ENCODE results near the gene AGAP1. TPM values are rescaled to one million over a fixed set of nuclear protein-coding genes. Genes with fewer than 3 reads are reported as not detected.

Gene AGAP1
- total RNA-seq, 2 donors from 2014 or later, result 22.5 to 23.9 TPM

DNA sequence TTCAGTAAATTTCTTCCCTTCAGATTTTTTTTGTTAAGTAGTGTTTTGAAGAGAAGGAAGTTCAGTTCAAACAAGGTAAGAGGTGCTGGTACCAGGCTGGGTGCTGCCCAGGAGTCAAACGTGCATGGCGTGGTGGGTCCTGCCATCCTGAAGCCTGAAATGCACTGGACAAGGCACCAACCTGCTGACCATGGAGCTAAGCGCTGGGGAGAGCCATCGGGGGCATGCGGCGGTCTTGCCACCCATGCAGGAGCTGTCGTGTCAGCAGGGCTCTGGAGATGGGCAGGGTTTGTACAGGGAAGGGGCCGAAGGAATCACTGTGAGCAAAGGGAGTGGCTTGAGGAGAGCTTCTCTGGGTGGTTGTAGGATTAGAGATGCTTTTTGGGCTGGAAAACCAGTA is 547.8 kb downstream of the AGAP1 start:
- ATAC-seq, result no peak
- DNase-seq, result no peak
- intact Hi-C loops (cut with DNase I), result no loop called here

DNA sequence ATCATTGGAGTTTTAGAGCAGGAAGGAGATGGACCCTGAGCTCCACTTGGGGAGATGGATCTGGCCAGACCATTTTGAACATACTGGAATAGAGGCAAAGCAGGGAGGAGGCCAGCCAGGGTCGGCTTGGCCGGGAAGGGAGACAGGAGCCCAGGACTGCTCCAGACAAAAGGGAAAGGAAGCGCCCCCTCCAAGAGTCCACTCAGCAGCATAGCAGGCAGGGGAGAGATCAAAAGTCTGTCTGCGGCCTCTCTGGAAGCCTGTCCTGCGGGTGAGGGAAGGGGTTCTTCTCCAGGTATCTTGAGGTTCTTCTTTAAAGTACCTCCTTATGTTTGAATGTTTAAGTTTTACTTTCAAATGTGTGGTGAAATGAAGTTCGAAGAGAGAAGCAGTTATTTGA is 548.2 kb downstream of the AGAP1 start:
- no peak for ATAC-seq
- DNase-seq, result no peak
- intact Hi-C loops (cut with DNase I), result no loop called here

DNA sequence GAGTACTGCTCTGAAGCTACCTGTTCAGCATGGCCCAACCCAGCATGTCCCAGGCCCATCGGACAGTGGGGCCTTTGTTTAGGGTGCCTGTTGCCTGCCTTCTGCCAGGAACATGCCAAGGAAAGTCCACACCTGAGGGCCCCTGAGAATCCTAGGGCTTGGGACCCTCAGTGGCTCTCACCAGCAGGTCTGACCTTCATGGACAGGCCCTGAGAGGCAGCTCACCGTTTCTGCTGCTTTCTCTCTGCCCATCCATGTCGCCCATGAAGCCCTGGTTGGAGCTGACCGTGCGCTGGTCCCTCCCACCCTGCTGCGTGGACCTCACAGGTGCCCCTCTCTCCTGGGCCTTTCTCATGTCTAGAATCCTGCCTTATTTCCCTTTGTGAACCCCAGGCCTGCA is 550.3 kb downstream of the AGAP1 start:
- DNase-seq (no peak), ATAC-seq (no peak)
- intact Hi-C loops (cut with DNase I), result no loop called here

DNA sequence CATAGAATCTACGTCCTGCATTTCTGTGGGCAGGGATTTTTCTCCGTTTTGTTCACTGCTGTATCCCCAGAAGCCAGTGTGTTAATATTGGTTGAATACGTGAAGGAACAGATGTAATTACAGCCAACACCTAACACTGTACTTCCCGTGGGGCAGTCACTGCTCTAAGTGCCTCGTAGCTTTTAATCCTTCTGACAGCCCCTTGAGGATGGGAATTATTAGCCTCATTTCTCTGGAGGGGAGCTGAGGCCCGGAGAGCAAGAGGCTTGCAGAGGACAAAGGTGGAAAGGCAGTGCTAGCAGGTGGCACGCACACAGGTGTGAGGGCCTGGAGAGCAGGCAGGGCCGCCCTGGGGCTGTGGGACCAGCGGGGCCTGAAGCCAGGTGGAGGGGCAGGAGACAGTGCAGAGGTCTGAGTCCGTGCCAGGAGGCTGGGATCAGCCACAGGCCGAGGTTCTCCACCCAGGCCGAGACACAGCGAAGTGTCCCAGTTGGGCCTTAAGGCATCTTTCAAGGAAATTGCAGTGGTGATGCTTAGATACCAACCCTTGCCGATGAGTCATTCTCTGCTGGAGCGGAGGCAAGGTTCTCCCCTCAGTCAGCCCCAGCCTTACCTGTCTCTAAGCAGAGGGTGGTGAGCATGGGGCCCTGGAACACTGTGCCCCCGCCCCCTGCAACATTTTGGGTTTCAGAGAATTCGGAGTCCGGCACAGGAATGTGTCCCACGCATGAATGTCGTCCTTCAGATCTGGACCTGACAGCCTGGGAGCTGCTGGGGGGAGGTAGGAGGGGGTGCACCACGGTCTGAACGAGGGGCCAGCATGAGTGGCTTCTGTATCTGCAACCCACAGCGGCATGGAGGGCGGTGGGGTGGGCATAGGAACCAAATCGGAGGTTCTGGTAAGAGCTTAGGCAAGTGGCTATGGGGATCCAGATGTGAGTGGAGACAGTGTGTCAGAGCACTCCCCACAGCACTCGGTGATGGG is 551.7 kb downstream of the AGAP1 start:
- intact Hi-C loops (cut with DNase I), result no loop called here
- DNase-seq (no peak), ATAC-seq (peak in 1 of 2 donors; percentile 8)

DNA sequence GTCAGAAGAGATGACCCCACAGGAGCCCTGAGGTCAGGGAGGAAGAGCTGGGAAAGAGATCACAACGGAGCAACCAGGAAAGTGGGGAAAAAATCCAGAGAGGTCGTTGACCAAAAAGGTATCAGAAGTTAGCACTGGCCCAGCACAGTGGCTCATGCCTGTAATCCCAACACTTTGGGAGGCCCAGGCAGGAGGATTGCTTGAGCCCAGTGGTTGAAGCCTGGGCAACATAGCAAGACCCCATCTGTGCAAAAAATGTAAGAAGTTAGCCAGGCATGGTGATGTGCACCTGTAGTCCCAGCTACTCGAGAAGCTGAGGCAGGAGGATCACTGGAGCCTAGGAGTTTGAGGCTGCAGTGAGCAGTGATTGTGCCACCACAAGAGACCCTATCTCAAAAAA is 552.9 kb downstream of the AGAP1 start:
- ATAC-seq (no peak), DNase-seq (no peak)
- intact Hi-C loops (cut with DNase I), result no loop called here

DNA sequence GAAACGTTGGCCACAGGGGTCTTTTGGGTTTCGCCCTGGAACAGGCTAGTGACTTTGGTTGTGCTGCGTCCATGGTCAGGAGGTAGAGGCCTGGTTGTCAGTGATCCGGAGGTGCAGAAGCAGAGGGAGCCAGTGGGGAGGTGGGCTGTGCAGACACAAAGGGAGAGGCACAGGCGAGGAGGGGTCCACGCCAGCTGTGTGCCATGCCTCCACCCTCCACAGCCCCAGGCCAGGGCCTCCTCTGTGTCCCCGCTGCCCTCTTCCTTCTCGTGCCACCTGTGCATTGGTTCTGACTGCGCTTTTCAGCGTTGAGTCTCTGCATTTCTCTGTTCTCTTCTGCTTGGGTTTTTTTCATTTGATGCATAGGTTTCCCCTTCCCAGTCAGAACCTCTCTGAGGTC is 553.3 kb downstream of the AGAP1 start:
- intact Hi-C loops (cut with DNase I), result no loop called here
- no peak for DNase-seq
- no peak for ATAC-seq

DNA sequence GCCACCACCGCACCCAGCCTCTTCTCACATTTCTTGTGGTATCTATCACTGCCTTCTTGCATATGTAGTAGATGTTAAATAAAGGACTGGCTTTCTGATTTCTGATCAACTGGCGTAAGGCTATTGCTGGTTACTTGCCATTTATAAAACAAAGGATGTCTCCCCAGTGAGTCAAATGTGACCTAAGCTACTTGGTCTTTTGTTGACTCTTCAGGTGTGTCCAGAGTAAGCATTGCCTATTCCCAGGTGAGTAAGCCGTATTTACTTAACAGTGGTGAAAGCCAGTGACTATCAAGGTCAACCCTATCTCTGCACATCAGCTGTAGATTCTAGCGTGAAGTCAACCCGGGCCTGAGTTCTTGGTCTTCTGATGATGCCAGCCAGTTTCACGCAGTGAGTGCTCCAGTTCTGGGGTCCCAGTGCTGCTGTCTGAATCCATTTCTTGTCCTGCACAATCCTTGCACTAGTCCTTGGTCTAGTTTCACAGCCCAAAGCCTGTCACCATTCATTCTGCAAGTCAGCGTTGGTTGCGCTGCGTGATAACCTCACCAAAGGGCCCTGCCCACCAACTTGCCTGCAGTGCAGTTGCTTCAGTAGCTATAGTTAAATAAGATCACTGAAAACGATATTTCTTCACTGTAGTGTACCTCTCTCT is 554.2 kb downstream of the AGAP1 start:
- intact Hi-C loops (cut with DNase I), result no loop called here
- DNase-seq (no peak), ATAC-seq (no peak)

DNA sequence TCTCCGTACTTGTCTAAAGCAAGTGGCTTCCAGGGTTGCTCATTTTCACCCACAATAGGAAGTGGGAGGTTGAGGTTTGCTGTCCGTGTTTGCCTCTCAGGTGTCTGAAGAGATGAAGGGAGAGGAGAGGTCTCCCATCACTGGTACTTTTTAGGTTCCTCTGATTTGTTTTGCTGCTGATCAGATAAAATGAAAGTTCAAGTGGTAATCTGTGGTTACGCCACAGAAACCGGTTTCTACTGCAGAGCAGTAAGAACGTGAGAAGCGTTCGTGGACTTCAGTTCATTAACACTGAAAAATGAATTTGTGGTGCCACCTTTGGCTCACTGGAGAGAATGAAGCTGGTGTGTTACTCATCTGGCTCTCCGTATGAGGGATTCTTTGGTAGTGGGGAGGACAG is 556.1 kb downstream of the AGAP1 start:
- DNase-seq (no peak), ATAC-seq (no peak)
- intact Hi-C loops (cut with DNase I), result no loop called here

DNA sequence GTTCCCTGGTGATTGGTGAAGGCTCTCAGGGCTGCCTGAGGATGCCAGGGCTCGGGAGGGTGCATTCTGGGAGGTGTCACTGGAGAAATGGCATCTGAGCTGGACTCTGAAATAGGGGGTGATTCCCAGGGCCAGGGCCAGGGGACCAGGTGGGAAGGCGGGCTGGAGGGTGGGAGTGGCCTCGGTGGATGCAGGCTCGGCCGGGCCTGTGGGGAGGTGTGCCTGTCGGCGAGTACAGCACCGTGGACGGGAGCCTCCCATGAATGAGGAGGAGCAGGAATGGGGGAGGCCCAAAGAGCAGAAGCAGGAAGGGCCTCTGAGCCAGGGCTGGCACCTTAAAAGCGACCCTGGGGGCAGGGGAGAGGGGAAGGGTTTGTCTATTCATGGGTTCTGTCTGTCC is 557.5 kb downstream of the AGAP1 start:
- no peak for DNase-seq
- ATAC-seq, result peak; percentile 44 to 83
- intact Hi-C loops (cut with DNase I), result no loop called here

DNA sequence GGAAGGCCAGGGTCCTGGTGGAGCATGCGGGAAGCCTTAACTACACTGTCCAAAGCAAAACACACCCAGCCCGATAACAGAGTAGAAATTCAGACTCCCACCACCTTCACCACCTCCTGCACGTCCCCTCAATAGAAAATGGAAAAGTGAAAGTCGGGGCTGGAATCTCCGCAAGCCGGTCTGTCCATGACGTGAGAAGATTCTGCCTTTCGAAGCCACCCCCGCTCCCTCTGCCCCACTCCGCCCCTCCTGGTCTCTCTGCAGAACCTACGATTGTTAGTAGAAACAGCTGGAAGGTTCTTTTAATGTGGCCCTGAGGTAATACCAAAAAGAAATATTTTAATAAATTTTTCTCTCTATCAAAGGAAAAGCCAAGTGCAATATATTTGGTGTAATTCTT is 558.0 kb downstream of the AGAP1 start:
- peak in 1 of 2 donors; percentile 51 for ATAC-seq

DNA sequence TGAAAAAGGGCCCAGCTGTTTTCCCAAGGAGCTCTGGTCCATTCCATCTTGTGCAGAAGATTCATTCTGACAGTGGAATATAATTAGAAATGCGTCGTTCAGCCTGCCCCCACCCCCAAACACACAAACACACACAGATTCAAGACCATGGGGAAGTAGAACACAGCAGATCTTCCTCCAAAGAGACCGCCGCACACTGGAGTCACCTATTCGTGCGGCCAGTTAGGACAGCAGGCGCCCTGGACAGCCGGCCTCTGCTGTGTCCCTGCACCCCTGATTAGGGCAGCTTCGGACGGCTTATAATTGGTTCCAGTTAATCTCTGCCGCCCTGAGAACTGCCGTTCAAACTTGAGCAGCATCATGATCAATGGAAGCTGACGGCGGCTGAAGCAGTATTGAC is 558.4 kb downstream of the AGAP1 start:
- DNase-seq (no peak), ATAC-seq (no peak)
- intact Hi-C loops (cut with DNase I), result no loop called here

More for the DNA sequence above, 558.0 kb downstream of the AGAP1 start:
- intact Hi-C loops (cut with DNase I), result no loop called here
- no peak for DNase-seq

DNA sequence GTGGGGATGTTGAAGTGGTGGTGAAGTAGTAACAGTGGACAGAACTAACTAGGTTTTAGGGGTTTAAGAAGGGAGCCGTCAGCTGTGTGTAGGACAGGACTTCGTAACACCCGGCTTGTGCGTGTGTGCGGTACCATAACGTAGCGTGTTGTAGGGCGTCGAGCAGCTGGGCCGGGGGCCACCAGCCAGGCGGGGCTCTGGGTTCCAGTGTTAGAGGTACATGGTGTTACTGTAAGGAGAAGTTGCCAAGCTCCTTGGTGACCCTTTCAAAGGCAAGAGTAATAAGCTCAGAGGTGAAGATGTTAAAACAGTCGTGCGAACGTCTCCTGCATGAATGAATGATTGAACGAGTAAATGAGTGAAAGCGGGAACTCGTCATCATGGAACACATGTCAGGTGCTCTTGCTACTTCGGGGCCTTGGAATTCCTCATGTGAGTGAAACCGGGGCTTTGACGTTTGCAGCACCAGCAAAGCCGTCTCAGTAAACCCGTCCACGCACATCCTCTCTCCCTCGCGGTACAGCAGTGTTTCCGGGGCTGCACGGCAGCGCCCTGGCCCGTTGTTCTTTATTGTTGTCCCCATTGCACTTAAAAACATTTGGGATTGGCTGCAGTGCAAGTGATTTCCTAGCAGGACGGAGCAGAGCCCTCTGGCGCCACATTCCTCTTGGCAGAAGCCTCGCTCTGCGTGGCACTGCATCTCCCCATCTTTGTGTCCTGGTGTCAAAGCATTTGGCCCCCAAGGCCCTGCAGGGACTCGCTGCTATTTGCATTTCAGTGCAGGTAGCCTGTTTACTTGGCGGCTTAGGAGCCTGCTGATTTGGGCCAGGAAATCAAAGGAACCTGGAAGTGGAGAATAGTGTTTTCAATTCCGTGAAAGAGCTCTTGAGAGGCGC is 559.3 kb downstream of the AGAP1 start:
- intact Hi-C loops (cut with DNase I), result no loop called here
- ATAC-seq (no peak), DNase-seq (no peak)

DNA sequence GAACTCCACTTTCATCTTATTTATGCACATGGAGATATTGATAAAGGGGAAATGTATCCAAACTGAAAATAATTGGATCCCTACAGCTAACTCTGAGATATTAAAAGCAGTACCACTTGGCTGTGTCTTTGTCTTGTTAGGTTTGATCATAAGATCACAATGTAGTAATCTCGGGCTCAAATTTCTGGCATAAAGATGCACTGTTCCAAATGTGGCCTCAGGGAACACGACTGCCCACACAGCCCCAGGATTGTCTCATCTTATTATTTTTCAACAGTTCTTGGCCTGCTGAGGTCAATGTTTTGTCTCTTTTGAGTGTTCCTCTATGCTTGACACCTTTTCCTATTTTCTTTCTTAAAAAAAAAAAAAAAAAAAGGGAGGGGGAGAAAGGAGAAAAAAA is 560.3 kb downstream of the AGAP1 start:
- ATAC-seq, result no peak
- intact Hi-C loops (cut with DNase I), result no loop called here
- no peak for DNase-seq

DNA sequence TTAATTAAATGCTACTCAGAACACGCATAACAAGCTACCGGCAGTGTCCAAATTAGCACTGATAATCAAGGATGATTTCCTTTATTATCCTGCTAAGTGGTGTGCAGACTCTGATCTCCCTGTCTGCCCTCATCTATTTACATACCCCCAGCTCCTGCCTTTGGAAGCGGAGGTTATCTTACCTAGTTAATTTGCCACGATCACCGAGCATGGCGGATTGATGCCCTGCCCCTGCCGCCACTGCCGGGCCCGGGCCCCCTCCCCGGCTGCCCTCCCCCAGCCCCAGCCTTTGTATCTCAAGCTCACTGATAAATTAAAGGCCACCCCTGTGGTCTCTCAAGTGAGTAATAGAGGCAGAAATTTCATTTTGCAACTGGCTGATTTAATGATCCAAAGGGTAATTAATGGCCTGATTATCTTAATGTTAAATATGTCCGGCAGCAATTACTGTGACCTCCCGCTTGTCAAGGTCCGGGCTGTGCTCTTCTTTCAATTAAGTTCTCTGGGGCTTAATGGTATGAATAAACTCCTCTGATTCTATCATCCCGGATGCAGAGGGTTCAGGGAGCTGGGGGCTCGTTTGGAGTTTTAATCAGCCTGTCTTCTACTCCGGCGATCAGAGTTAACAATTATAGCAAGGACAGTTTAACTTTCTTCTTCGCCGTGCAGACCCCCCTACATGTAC is 560.9 kb downstream of the AGAP1 start:
- intact Hi-C loops (cut with DNase I), result no loop called here
- ATAC-seq, result no peak
- no peak for DNase-seq

DNA sequence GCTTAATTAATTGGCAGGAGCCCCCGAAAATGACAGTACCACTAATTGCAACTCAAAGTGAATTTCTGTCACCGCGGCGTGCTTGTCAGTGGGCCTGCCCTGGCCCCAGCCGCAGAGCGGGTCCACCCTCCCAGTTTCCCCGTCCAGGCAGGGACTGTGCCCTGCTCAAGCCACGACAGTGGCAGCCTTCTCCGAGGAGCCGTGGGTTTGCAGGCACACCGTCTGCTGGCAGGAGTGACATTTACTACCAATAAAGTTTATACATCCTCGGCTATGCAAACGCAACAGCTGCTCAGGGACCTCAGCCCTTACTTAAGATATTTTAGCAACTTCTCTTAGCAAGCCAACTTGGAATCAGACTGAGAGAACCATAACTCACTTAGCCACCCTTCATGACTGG is 561.6 kb downstream of the AGAP1 start:
- intact Hi-C loops (cut with DNase I), result no loop called here
- no peak for ATAC-seq
- DNase-seq, result no peak

DNA sequence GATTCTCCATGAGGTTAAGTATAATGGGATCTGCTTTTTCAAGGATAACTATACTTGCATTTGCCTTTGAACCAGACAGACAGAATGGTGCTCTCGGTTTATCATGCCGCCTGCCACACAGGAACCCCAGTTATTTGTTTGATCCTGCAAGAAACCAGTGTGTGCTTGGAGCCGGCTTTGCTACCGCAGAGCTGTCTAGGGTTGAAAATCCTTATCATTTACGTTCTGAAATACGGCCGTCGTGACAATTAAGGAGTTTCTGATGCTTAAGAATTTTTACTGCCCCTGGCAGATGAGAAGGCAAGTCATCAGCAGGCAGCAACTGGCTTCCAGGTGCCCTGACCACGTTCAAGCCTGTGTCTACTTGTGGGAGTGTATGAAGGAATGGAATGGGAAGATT is 562.3 kb downstream of the AGAP1 start:
- DNase-seq, result no peak
- intact Hi-C loops (cut with DNase I), result no loop called here
- no peak for ATAC-seq

DNA sequence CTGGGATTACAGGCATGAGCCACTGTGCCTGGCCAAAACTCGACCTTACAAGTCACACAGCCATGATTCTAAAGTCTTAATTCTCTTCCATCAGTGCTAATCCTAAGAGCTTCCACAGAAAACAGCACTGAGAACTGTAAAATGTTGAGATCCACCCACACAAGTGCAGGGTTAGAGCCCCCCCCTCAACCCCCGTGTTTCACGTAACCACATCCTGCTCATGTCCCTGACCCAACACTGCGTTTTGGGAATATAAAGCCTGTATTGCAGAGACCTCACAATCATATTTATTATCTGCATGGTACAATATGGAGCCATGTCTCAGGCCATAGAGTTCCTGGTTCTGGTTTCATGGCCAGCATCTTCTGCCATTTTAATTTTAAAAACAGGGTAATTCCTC is 563.5 kb downstream of the AGAP1 start:
- no peak for DNase-seq
- no peak for ATAC-seq
- intact Hi-C loops (cut with DNase I), result no loop called here

DNA sequence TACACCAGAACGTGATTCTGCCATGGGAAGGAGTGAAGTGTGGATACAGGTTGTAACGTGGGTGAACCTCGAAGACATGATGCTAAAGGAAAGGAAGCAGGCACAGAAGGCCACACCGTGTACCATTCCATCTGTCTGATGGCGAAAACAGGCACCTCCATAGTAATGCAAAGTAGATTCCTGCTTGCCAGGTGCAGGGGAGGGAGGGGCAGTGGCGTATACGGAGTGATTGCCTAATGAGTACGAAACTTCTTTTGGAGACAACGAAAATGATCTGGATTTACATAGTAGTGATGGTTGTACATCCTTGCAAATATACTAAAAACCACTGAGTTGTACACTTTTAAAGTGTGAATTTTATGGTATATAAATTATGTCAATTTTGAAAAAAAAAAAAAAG is 567.7 kb downstream of the AGAP1 start:
- intact Hi-C loops (cut with DNase I), result no loop called here
- ATAC-seq (no peak), DNase-seq (no peak)

DNA sequence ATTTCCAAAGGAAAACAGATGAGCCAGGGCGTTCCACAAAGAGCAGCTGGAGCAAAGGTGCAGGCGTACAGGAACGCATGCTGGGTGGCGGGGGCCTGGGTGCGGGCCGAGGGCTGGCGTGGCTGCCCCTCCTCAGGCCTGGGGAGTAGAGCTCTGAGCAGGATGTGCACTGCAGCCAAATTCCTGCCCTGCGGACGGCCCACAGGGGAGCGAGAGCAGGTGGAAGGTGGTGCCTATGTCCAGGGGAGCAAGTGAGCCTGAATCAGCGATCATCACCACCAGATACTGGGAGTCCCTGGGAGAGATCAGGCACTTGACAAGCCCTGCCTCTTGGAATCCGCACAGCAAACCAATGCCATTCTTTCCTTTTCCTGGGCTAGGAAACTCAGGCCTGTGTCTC is 568.1 kb downstream of the AGAP1 start:
- DNase-seq (no peak), ATAC-seq (no peak)
- intact Hi-C loops (cut with DNase I), result no loop called here
